Ishikawa (cell line): ENCODE data around the gene PPP1R37.

ENCODE experiments used
- EGR1 ChIP-seq: IDR thresholded peaks from 2 replicates; pipeline ENCODE4 v1.6.1; 2012
- EP300 ChIP-seq: IDR thresholded peaks from 2 replicates; pipeline ENCODE4 v1.6.1; 2012; ENCODE audit warnings: borderline replicate concordance
- FOXM1 ChIP-seq: IDR thresholded peaks from 2 replicates; pipeline ENCODE4 v1.6.1; 2012; ENCODE audit warnings: low read depth, borderline replicate concordance
- NFIC ChIP-seq: IDR thresholded peaks from 2 replicates; pipeline ENCODE4 v1.6.1; 2012
- TAF1 ChIP-seq: IDR thresholded peaks from 2 replicates; pipeline ENCODE4 v1.6.1; 2012; ENCODE audit warnings: low read depth, mild to moderate bottlenecking
- TEAD4 ChIP-seq: IDR thresholded peaks from 2 replicates; pipeline ENCODE4 v1.6.1; 2012
- YY1 ChIP-seq: IDR thresholded peaks from 2 replicates; pipeline ENCODE4 v1.6.1; 2012; ENCODE audit warnings: low read depth
- TF ChIP-seq, protein P1 (sequence below): IDR thresholded peaks from 2 replicates; pipeline ENCODE4 v1.6.1; 2012
- TF ChIP-seq, protein P2 (sequence below): IDR thresholded peaks from 2 replicates; pipeline ENCODE4 v1.6.1; 2012; ENCODE audit warnings: low read depth, mild to moderate bottlenecking

DNA sequence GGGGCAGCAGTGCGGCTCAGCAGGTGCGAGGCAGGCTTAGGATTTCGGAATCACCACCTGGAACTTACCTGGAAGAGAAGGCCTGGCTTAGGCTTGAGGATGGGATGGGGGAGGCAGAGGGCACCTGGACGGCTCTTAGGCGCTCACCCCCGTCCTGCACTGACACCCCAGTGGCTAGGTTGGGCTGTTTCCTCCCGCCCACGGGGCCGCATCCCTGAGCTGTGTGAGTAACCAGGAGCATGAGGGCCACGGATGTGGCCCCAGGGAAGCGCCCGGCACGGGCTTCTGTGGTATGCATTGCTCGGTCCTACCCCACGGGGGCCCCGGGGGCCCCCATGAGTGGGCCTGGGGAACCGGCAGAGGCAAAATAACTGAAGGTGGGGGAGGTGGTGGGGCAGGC is 70.2 kb downstream of the PPP1R37 start:
- TF ChIP-seq TEAD4 (no peak), EP300 (no peak), NFIC (no peak), FOXM1 (no peak), EGR1 (no peak), TAF1 (no peak), YY1 (no peak)
- TF ChIP-seq, protein P1, sequence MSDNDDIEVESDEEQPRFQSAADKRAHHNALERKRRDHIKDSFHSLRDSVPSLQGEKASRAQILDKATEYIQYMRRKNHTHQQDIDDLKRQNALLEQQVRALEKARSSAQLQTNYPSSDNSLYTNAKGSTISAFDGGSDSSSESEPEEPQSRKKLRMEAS: no peak
- TF ChIP-seq, protein P2, sequence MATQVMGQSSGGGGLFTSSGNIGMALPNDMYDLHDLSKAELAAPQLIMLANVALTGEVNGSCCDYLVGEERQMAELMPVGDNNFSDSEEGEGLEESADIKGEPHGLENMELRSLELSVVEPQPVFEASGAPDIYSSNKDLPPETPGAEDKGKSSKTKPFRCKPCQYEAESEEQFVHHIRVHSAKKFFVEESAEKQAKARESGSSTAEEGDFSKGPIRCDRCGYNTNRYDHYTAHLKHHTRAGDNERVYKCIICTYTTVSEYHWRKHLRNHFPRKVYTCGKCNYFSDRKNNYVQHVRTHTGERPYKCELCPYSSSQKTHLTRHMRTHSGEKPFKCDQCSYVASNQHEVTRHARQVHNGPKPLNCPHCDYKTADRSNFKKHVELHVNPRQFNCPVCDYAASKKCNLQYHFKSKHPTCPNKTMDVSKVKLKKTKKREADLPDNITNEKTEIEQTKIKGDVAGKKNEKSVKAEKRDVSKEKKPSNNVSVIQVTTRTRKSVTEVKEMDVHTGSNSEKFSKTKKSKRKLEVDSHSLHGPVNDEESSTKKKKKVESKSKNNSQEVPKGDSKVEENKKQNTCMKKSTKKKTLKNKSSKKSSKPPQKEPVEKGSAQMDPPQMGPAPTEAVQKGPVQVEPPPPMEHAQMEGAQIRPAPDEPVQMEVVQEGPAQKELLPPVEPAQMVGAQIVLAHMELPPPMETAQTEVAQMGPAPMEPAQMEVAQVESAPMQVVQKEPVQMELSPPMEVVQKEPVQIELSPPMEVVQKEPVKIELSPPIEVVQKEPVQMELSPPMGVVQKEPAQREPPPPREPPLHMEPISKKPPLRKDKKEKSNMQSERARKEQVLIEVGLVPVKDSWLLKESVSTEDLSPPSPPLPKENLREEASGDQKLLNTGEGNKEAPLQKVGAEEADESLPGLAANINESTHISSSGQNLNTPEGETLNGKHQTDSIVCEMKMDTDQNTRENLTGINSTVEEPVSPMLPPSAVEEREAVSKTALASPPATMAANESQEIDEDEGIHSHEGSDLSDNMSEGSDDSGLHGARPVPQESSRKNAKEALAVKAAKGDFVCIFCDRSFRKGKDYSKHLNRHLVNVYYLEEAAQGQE: no peak
